NOMO-1 treated with DMSO at 0.1 percent for 48 hours (cell line): ENCODE measurements around the gene PSD.

Experiments used
- DNase-seq: peaks from one replicate; lab custom pipeline; 2025; ENCODE audit not compliant: unreplicated experiment; lab: John Stamatoyannopoulos, UW

The PSD gene

DNA sequence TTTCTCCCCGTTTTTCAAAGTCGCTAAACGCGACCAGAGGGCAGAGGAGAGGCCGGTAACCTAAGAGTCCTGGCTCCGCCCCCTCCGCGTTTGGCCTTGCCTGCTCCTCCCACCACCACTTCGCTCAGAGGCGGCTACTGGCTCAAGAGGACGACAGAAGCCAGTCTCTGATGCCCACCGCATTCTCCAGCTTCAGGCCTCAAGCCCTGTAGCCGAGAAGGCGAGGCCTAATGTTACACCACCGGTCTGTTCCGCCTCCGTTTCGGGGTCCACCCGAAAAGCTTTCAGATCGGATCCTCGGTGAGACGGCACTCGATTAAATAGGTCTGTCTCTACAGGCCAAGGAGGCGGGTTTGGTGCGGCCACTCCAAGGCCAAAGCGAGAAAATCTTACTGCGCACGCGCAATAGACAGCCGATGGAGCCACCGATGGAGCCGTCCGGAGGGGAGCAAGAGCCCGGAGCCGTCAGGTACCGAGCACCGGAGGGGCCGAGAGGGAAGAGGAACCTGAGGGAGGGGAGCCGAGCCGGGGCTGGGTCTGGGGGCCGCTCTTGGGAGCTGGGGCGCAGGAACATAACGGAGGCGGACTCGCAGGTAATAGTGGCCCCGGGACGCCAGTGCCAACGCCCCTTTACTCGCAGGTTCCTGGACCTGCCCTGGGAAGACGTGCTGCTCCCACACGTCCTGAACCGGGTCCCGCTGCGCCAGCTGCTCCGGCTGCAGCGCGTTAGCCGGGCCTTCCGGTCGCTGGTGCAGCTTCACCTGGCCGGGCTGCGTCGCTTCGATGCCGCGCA is 2.3 kb upstream of the PSD start, which contains the start of gene FBXL15:
FBXL15 (plus strand) TSS at position 123 of the 793 bp plus-strand sequence; CDS start at position 417, 294 bp downstream.
- DNase-seq: peak; percentile 95

DNA sequence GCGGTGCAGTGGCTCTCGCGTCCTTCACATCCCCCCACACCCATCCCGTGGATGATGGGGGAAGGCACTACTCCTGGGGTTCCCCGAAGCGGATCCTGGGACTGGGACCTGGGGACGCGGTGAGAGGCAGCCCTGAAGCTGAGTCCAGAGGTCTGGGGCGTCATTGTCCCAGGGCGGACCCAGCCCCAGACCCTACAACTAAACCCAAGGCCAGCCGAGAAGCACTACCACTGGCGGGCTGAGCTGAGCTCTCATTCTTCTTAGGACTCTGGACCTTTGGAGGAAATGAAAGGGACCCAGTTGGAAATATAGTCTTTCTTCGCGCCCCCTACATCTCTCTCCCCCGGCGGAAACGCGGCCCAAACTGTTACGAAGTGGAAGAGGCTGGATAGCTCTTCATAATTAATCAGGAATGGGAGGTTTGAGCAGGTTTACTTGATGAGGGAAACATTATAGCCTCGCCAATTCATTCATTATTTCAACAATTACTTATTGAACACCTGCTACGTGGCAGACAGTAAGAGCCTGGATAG is 1.7 kb upstream of the PSD start:
- DNase-seq: no peak

DNA sequence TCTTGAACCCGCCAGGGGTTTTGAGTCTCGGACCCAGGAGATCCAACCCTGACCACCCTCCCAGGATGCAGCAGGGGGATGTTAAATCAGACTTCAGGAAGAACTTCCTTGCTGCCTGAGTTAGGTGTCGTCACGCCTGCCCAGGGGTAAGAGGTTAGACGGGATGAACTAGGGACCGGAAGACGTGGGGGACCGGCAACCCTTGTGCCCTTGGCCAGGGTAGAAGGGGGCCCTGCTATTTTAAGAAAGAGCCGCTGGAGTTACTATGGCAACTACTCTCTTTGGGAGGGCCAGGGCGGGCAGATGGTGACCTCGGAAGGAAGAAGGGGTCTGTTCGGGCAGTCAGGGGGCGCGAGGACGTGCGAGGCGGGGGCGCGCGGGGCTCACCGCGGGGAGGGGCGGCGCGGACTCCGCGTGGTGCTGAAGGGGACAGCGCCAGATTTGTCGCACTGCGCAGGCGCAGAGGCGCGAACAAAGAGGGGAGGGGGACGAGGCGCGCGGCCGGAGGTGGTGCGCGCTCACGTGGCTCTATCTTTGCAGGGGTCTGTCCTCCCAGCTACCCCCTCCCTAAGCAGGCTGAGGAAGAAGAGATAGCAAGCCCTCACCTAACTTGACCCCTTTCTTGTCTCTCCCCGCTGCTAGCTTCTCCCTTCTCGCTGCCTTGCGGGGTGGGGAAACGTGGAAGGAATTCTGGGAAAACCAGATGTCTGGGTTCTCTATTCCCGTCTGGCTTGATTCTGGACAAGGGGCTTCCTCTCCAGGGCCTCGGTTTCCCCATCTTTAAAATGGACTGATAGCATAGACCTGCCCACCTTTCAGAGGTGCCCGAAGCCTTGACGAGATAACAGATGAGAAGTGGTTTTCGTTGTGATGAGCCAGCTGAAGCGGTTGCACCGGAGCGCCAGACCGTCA is 940 bp upstream of the PSD start:
- DNase-seq: peak; percentile 30

DNA sequence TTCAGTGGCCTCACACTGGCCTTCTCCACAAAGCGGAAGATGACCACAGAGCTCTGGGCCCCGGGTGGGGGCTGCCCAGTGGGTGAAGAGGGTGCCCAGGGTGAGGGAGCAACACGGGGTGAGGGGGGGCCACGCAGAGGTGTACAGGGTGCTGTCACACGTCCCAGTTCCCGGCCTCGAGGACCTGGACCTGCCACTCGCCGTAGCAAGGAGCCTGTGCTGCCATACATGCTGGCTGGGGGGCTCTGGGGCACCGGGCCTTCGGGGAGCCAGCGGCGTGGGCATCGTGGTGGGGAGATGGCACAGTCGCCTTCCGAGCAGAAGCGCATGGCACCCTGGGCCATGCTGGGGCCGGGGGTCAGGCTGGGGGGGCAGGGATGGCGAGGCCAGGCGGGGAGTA is 1.9 kb downstream of the PSD start:
- DNase-seq: no peak

DNA sequence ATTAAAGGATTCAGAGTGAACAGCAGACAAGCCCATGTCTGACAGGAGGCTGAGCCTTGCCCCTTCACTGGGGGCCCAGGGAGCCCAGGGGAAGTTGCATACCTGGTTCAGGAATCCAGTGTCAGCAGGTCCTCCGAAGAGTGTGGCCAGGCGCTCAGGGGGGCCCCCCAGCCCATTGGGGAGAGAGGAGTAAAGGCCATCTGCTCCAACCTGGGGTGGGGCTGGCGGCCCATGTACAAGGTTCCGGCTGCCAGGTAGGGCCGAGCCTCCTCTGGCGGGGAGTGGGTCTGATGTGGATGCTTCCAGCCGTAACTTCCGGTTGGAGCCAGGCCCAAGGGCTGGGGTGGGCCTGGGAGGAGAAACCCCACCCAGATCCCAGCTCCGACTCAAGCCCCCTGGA is 2.3 kb downstream of the PSD start:
- DNase-seq: no peak

DNA sequence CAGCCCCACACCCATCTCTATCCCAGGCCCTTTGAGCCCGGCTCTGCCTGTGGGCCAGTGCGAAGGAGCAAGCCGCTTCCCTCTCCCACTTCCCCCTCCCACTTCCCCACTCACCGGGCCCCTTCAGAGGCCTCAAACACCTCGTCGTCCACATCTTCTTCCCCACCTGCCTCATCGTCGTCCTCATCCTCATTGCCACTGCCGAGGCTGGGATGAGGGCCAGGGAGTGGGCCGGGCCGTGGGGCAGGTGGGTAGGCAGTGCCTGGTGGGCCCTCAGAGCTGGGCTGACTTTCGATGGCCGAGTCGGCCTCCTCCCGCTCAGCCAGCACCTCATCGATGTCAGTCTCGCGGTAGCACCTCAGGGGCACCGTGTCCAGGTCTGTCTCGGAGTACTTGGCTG is 3.8 kb downstream of the PSD start:
- DNase-seq: no peak

DNA sequence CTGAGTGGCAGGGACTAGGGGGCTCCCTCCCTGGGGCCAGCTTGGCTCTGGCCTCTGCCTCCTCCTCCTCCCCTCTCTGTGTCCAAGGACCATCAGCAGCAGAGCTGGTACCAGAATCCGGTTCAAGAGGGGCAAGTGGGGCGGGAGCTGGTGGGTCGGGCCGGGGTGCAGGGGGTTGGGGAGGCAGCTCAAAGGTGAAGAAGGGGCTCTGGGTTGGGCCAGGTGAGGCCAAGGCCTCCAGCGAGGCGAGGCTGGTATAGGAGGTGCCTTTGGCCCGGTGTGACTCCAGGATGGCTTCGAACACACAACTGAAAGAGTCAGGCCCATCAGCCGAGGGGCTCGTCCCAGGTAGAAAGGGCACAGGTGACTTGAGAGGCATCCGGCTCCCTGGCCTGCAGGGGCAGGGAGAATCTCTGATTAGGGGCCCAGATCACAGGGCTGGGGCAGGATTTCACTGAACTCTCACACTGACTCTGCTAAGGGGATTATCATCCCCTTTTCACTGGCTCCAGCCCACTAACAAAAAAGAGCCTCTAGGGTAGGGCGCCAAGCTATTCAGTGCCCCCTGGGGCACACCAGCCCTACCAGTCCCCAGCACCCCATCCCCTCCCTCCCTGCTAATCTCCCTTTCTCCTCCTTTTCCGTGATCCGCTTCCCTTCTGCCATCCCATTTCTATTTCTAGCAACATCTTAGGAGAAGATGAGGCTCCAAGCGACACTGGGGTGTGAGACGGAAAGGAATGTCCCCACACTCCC is 4.6 kb downstream of the PSD start:
- no peak for DNase-seq

DNA sequence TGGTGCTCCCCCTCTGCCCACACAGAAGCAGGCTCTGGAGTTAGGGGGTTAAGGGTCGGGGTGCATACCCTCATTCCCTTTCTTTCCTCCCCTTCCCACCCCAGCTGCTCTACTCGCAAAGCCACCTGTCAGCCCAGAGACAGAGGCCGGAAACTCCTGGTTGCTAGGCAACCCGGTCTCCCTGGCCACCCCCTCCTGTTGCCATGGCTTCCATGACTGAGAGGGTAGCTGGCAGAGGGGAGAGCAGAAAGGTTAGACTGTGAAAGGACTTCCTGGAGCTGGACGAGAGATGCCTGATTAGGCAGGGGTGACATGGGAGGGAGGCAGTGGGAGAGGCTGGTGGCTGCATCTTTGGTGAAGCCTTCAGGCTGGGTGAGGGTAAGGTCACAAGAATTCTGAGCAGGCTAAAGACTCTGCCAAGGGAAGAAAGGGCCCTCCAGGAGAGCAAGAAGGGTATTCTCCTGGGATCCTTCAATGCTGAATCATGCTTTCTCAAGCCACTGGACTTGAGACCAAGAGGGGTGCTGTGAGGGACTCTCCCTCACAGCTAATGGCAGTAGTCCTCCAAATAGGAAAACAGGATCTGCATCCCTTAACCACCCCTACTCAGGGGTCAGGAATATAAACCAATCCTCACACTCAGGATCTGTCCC is 5.4 kb downstream of the PSD start:
- DNase-seq: no peak

DNA sequence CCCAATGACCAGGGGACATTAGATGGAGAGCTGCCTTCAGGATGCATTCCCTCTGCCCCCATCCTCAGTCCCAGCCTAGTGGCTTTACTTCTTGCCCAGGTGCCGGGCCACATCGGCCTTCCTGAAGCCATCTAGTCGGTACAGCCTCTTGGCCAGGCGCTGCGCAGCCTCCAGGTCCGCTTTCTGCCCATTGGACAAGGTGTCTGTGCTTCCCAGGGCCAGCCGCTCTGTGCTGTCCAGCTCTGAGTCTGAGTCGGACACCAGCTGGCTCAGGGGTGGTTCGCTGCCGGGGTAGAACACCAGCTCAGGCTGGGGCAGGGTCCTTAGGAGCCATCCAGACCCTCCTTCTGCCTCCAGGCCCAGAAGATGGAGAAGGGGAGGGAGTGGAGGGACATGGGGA is 6.3 kb downstream of the PSD start:
- no peak for DNase-seq

DNA sequence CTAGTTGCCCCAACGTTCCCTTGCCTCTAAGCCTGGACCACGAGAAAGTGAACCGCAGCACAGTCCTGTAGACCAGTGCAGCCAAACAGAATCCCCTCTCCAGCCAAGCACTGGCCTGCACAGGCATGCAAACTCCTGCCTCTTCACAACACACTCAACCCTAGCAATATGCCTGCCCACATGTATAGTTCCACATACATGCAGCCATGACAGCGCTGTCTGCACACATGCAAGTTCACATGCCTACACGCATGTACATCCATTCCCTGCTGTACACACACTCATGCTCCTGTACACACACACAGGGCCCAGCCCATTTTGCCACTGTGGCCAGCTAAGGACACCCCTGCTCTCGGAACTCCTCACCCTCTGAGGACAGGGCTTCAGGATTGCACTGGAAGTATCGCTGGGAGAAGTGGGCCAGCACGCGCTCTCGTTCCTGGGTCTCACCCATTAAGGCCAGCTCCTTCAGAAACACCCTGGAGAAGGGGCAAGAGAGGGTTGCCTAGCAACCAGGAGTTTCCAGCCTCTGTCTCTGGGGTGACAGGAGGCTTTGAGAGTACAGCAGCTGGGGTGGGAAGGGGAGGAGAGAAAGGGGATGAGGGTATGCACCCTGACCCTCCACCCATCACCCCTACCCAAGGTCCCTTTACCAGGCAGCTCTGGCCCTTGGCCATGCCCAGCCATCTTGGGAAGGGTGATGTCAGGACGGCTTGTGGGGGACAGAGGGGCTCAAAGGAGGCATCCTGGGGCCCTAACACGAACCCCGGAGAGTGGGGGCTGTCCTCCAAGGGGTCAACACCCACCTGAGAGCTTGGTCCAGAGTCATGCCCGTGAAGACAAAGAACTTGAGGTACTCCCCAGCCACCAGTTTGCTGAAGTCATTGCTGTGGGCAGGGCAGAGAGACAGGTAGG is 7.0 kb downstream of the PSD start:
- no peak for DNase-seq

DNA sequence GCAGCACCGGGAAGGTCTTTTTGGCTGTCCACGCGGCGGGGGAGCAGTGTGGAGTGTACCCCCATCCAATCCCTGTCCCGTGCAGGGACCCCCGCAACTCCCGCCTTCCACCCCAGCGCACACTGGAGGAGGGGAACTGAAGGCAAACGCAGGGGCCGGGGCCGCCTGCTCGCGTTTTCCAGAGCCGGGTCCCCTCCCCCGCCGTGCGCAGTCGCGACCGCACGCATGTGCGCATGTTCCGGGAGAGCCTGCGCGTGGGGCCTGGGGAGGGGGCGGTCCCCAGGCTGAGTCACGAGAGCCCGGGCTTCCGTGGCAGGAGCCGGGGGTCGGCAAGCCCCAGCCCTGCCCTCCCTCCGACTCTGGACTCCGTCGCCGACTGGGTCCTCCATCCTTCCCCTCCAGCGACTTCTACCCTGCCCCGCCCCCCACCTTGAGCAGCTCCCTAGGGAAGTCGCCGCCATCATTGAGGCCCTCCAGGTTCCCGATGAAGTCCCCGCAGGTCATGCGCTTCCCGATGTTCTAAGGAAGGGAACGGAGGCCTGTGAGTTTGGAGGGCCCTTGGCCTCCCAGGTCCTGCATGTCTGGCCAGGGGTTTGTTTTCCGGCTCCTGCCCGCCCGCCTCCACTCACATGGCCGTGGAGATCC is 8.0 kb downstream of the PSD start:
- DNase-seq: no peak

DNA sequence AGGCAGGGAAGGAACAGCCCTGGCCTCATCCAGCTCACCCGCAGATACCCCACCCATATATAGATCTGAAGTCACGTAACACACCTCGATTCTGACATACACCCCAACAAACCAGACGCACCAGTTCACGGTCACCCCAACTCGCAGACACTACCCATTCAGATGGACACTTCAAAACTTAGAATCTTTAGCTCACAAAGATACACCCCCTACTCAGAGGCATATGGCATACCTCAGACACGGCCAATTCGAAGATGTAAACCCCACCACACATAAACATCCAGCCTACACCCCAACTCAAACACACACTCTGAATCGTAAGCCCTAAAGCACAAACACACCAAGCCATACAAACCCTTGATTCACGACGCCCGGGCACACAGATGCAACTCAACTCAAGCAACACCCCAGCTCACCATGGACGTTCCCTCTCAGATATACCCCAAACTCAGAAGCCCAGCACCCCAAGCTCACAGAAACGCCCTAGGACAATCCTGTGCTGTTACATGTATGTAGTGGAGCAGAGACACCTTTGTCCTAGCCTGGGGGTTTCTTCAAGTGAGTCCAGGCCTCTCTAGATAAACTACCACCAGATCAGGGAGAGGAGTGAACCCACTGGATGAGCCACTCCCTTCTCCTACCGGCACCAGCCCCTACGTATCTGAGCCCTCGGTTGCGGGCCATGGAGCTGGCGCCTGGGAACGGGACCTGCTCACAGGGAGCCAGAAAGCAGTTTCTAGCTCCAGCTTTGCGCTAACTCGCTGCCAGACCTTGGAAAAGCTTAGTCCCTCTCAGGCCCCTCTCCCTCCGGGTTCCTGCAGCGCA is 8.8 kb downstream of the PSD start:
- no peak for DNase-seq

DNA sequence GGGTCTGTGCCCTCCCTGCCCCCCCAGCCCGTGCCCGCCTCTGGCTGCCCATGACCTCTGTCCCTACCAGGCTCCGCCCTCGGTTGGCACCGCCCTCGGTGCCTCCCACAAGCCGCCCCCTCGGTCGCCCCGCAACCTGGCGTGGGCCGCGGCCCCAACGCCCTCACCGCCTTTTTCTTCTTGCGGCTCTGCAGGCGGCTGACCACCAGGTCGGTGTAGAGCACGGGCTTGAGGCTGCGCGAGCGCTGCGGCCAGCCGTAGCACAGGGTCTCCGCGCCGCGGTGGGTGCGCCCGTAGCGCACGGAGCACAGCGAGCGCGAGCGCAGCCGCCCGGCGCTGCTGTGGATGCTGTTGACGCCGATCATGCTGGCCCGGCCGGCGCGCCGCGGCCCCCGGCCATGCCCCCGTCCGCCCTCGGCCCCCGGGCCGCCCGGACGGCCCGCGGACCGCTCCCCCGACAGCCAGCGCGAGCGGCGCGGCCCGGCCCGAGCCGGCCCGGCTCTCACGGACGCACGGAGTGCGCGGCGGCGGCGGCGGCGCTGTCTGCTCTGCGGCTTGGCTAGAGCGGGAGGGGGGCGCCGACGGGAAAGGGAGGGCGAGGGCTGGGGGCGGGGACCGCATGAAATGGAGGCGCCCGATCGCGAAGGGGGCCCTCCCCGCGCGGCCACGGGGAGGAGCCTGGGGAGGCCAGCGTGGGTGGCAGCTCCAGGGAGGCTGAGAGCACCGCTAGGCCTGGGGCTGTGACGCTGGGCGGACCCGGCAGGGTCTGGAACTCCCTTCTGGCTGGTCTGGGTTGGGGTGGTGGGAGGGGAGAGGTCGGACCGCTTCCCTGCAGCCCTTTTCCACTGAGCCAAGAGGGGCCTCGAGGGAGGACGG is 9.6 kb downstream of the PSD start:
- no peak for DNase-seq

DNA sequence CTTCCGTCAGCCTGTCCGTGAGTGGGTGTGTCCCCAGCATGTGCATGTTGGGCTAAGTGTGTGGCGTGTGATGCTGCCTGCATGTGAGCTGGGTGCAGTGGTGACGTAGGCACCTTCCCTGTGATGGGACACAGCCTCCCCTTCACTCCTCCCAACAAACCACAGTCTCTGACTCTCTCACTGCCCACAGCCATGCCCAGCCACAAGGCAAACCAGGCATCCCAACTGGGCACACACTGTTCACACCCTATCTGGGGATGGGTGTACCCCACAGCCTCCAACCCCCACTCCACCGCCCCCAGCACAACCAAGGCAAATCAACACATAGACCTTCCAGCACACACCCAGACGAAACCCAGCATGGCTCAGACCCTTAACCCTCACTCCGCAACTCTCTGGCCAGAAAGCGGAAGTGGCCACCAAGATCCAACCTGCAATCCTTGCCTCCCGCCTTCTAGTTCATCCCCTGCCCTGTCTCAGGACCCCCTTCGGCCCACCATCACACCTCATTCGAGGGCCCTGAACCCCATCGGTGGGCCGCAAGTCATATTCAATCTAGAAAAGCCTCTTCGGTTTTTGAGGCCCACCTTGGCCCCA is 10.4 kb downstream of the PSD start:
- no peak for DNase-seq

DNA sequence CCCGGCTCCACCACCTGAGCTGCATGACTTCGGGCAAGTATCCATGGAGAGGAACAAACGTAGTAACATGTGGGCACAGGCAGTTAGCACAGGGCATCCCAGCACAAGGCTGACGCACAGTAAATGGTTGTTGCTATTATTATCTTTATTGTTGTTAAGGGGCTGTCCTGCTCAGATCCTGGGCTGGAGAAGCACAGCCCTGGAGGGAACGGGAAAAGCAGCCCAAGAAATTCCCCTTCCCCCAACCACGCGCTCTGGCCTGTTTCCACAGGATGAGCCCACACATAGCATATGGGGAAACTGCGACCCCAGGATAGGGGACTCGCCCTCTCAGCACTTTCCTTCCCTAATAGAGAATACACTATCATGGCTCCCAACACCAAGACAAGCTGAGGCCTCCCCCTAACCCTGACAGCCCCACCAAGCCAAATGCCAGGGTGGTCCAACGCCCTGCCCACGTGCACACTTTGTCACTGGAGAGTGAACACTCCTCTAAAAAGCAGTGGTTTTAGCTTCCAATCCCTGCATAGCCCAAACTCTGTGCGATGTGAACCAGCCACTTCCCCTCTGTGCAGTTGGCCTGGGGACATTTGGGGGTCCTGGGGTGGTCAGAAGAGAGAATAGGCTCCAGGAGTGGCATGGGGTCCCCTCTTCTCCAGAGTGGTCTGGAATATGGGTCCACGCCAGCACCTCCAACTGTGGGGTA is 11.0 kb downstream of the PSD start:
- DNase-seq: no peak

DNA sequence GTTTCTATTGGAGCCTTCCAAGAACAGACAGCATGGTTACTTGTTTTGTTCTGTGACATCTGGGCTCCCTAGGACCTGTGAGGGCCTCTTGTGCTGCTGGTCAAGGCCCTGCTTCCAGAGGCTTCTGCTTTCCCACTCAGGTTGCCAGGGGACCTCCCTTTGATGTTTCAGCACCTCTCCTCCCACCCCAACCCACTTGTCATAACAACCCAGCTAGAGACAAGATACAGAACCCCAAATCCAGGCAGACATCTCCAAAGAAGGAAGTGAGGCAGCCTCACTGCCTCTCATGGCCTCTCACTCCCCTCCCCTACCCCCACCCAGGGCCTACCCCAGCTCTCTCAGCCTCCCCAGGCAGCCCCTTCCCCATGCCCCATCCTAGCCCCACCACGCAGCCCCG is 11.8 kb downstream of the PSD start:
- no peak for DNase-seq
